HepG2 (cell line): ENCODE data around the gene ADARB2.

Experiments
- CENPX ChIP-seq: sonication (generic); formaldehyde crosslinking; IDR thresholded peaks from 2 replicates; pipeline ENCODE4 v1.9.0; 2021; ENCODE audit warnings: mild to moderate bottlenecking, missing genetic modification reagents, moderate library complexity
- CHD2 ChIP-seq: IDR thresholded peaks from 2 replicates; pipeline ENCODE4 v1.6.1; 2011; ENCODE audit warnings: low read depth, low read length, improper control_type of control experiment
- ESRRA ChIP-seq: sonication (generic); formaldehyde crosslinking; IDR thresholded peaks from 2 replicates; pipeline ENCODE4 v1.5.1; 2020; ENCODE audit warnings: mild to moderate bottlenecking, low read depth, missing genetic modification reagents
- HDAC2 ChIP-seq: sonication (generic); formaldehyde crosslinking; IDR thresholded peaks from 2 replicates; pipeline ENCODE4 v1.4.0; 2020; ENCODE audit warnings: missing genetic modification reagents
- KDM5B ChIP-seq: sonication (generic); formaldehyde crosslinking; IDR thresholded peaks from 2 replicates; pipeline ENCODE4 v1.4.0; 2020; ENCODE audit warnings: missing genetic modification reagents, mild to moderate bottlenecking, borderline replicate concordance
- NKX3-1 ChIP-seq: sonication (generic); formaldehyde crosslinking; IDR thresholded peaks from 2 replicates; pipeline ENCODE4 v1.5.0; 2020; ENCODE audit warnings: missing genetic modification reagents
- TAF1 ChIP-seq: sonication (generic); formaldehyde crosslinking; IDR thresholded peaks from 2 replicates; pipeline ENCODE4 v1.4.0; 2020; ENCODE audit warnings: missing genetic modification reagents
- YY1 ChIP-seq: IDR thresholded peaks from 2 replicates; pipeline ENCODE4 v1.6.1; 2011; ENCODE audit warnings: low read length, low read depth, moderate library complexity, mild to moderate bottlenecking; ENCODE audit not compliant: insufficient read depth, insufficient replicate concordance
- ZNF205 ChIP-seq: IDR thresholded peaks from 2 replicates; pipeline ENCODE4 v1.6.1; 2018; ENCODE audit warnings: missing biosample characterization, missing genetic modification reagents

GRCh38 chr10:1449021-1449420, 288.3 kb downstream of the ADARB2 start:
- TF ChIP-seq HDAC2 (CRISPR knock-in tag) (no peak), TAF1 (CRISPR knock-in tag) (no peak), CHD2 (no peak), ZNF205 (CRISPR knock-in tag) (no peak), ESRRA (CRISPR knock-in tag) (no peak), NKX3-1 (no peak), KDM5B (CRISPR knock-in tag) (no peak), YY1 (no peak), CENPX (CRISPR knock-in tag) (no peak)
